Endothelial cell of umbilical vein (primary cell): ENCODE data around the gene IGFBP4.

Experiments
- CTCF ChIP-seq, 2 donors: IDR thresholded peaks; 1 replicate in 1 of 2; 2 replicates in 1 of 2; pipeline ENCODE4 v1.5.1; 2011; ENCODE audit warnings: low read length in 2 of 2, mild to moderate bottlenecking in 2 of 2, moderate library complexity in 2 of 2, control low read depth in 1 of 2, inconsistent platforms in 1 of 2, low read depth in 1 of 2; ENCODE audit not compliant: insufficient read depth in 1 of 2; ENCODE audit errors: extremely low read depth in 1 of 2
- EZH2 ChIP-seq: IDR thresholded peaks from 2 replicates; pipeline ENCODE4 v1.6.1; 2012; ENCODE audit warnings: borderline replicate concordance, low read depth, mild to moderate bottlenecking, moderate library complexity, low read length, inconsistent platforms; ENCODE audit not compliant: severe bottlenecking
- MAX ChIP-seq: IDR thresholded peaks from 2 replicates; pipeline ENCODE4 v1.6.1; 2011; ENCODE audit not compliant: insufficient read depth, insufficient read length
- MYC ChIP-seq: IDR thresholded peaks from one replicate; pipeline ENCODE4 v1.6.1; 2011; ENCODE audit warnings: mild to moderate bottlenecking, low read depth, low read length
- POLR2A ChIP-seq: IDR thresholded peaks from 2 replicates; pipeline ENCODE4 v1.6.1; 2012; ENCODE audit warnings: low read depth, mild to moderate bottlenecking, control low read depth, low read length

GRCh38 chr17:40410082-40410481 lies 33.2 kb upstream of the IGFBP4 start:
- no peak for TF ChIP-seq CTCF (IDR thresholded peaks at IDR 0.05; ENCODE audit: extremely low read depth in 1 of 2, insufficient read depth in 1 of 2, low read depth in 1 of 2, low read length in 2 of 2)
- TF ChIP-seq POLR2A: no peak
- no peak for TF ChIP-seq EZH2
- TF ChIP-seq MYC: no peak
- TF ChIP-seq MAX: no peak
